Cerebellar nuclear complex (tissue), 1 donor: ENCODE results near the gene WNK1.

ENCODE experiments used
- DNase-seq, 2 experiments: peaks; one replicate each; lab custom pipeline; 2025; lab: John Stamatoyannopoulos, UW

Gene WNK1

GRCh38 chr12:951176-951575 is 198.8 kb downstream of the WNK1 start:
- DNase-seq, result no peak

DNA sequence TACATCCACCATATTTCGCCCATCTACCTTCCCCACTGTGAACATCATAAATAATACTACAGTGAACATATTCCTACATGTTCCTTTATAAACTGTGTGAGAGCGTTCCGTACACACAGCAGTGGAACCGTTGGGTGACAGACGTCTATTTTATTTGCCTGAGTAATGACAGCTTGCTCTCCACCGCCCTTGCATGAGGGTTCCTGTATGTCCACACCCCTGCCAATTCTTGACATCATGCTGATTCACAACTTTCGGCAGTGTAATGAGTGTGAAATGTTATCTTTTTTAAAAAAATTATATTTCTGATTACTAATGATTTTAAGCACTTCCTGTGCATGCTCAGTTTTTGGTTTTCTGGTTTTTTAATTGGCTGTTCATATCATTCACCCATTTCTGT is 201.4 kb downstream of the WNK1 start:
- no peak for DNase-seq

GRCh38 chr12:954741-955140 is 202.4 kb downstream of the WNK1 start:
- DNase-seq, result no peak

DNA sequence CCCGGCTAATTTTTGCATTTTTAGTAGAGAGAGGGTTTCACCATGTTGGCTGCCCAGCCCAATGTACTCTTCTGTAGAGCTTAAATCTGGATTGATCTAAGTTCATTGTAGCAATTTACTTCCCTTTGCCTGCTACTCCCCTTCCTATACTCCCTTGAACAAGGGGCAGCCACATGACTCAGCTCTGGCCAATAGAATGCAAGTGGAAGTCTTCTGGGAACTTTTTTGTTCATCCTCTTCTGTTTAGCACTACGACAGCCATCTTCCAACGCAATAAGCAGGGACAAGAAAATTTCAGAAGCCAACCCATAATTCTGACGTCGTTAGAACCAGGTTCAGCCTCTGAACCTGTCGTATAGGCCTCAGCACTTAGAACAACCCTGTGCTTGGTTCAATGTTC is 203.6 kb downstream of the WNK1 start:
- no peak for DNase-seq

DNA sequence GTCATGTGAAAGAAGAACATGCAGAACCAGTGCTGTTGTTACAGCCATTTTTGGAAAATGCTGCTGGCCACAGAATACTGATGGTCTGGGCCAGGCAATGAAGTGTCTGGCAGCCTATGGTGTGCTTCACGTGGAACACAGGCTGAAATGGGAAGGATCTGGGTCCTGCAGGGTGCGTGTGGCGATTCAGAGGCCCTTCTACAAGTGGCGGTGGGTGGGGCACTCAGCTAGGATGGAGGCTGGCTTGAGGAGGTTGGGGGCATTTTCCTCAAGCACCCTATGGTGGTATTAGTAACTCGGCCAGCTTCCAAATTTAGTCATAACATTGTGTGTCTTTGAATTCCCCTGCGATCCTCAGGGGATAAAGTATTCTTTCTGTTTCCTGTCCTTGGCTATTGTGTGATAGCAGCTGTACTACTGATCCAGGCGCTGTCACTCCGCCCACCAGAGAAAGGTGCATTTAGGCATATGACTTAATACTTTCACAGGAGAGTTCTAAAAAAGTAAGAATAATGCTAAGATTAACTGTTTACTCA is 206.3 kb downstream of the WNK1 start:
- no peak for DNase-seq
